RWPE2 (cell line): ENCODE results near the gene HOXB5.

ENCODE experiments used
- ATAC-seq: fragments of 200-7000 bp; cut with Tn5 transposase; 3 replicates; pipeline ENCODE4 v1.9.1; 2021; ENCODE audit warnings: low read depth
- DNase-seq: peaks from one replicate; pipeline ENCODE4 v3.0.0-alpha.2; 2020; ENCODE audit warnings: low spot score
- H3K27ac ChIP-seq: fragments of 450-650 bp; 2 replicates; pipeline ENCODE4 v1.5.1; 2017; ENCODE audit warnings: mild to moderate bottlenecking; ENCODE audit not compliant: poor library complexity, severe bottlenecking
- H3K27me3 ChIP-seq: fragments of 250-450 bp; sonication (Bioruptor Pico); 2 replicates; pipeline ENCODE4 v1.5.1; 2021; ENCODE audit warnings: mild to moderate bottlenecking, moderate library complexity; ENCODE audit not compliant: insufficient read depth, poor library complexity, severe bottlenecking
- H3K36me3 ChIP-seq: fragments of 250-450 bp; sonication (Bioruptor Pico); 2 replicates; pipeline ENCODE4 v1.5.1; 2020; ENCODE audit warnings: low read depth, mild to moderate bottlenecking, moderate library complexity
- H3K4me1 ChIP-seq: fragments of 250-450 bp; sonication (Bioruptor Pico); 2 replicates; pipeline ENCODE4 v1.5.1; 2021; ENCODE audit warnings: mild to moderate bottlenecking, moderate library complexity; ENCODE audit not compliant: insufficient read depth, poor library complexity, severe bottlenecking
- H3K4me3 ChIP-seq: fragments of 250-450 bp; sonication (Bioruptor Pico); 2 replicates; pipeline ENCODE4 v1.5.1; 2021; ENCODE audit warnings: mild to moderate bottlenecking, moderate library complexity; ENCODE audit not compliant: severe bottlenecking
- H3K9me3 ChIP-seq: fragments of 250-450 bp; sonication (Bioruptor Pico); 2 replicates; pipeline ENCODE4 v1.5.1; 2021; ENCODE audit warnings: mild to moderate bottlenecking, moderate library complexity; ENCODE audit not compliant: severe bottlenecking
- TF ChIP-seq, protein P1 (sequence below): fragments of 450-650 bp; IDR thresholded peaks from one replicate; pipeline ENCODE4 v1.5.1; 2017; ENCODE audit warnings: mild to moderate bottlenecking, moderate library complexity; ENCODE audit not compliant: poor library complexity, severe bottlenecking

Gene HOXB5

DNA sequence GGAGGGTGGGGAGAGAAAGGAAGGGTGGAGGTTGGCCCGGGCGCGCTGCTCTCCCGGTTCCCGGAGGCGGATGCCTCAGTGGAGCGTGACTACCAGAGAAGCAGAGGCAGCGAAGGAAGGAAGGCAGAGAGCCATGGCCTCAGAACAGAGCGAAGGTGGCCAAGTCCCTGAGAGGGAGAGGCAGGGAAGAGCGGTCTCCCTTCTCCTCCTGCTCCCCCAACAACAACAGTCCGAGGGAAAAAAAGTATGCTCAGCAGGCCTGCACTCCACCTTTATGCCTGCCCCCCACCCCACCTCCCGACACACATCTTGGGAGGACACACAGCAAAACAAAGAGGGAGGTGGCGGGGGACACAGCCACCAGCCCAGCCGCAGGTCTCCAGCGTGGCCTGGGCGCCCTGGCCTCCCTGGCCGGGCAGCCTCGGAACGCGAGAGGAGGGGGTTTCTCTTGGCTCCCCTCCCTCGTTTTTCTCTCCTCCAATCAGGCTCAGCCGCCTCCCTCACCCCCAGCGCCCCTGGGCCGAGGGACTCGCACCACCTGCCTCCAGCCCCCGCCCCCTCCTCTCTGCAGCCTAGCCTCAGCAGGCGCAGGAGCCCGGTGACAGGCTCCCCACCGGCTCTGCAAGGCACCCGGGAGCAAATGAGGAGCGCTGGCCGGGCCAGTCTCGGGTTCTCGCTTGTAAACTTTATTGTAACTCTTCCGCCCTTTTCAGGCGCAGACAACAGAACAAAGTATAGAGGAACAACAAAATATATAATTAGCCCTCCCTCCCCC lies 18.3 kb upstream of the HOXB5 start:
- H3K9me3 ChIP-seq: no peaks in the 10 kb centered on the region
- peaks cover 33% of the 10 kb centered on the region for H3K27me3 ChIP-seq
- H3K4me1 ChIP-seq: peaks cover 5% of the 10 kb centered on the region
- no peaks in the 10 kb centered on the region for H3K36me3 ChIP-seq
- peak overlapping the region; percentile 66 for H3K27ac ChIP-seq
- ATAC-seq (peak; percentile 10; the same call in 2 of the 3 replicates), DNase-seq (no peak)
- peak overlapping the region; percentile 35 for H3K4me3 ChIP-seq
- TF ChIP-seq, protein P1, sequence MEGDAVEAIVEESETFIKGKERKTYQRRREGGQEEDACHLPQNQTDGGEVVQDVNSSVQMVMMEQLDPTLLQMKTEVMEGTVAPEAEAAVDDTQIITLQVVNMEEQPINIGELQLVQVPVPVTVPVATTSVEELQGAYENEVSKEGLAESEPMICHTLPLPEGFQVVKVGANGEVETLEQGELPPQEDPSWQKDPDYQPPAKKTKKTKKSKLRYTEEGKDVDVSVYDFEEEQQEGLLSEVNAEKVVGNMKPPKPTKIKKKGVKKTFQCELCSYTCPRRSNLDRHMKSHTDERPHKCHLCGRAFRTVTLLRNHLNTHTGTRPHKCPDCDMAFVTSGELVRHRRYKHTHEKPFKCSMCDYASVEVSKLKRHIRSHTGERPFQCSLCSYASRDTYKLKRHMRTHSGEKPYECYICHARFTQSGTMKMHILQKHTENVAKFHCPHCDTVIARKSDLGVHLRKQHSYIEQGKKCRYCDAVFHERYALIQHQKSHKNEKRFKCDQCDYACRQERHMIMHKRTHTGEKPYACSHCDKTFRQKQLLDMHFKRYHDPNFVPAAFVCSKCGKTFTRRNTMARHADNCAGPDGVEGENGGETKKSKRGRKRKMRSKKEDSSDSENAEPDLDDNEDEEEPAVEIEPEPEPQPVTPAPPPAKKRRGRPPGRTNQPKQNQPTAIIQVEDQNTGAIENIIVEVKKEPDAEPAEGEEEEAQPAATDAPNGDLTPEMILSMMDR: no peak

DNA sequence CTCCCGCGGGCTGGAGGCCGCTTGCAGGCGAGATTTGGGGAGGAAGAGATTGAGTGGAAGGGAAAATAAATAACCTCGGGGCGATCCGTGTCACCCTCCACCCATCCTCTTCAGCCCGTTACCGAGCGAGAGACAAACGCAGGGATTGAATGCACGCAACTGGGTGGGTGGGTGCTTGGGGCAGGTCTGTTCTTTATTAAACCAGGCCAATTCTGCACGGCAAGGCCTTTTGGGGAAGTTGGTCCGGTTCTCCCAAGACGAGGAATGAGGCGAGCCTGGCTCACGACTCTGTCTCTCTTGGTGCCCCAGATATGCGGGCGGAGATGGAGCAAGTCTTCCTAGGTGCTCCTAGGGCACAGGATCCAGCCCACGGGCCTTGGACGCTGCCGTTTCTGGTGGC lies 17.6 kb upstream of the HOXB5 start:
- peaks cover 27% of the 10 kb centered on the region for H3K27me3 ChIP-seq
- H3K9me3 ChIP-seq: no peaks in the 10 kb centered on the region
- peak overlapping the region; percentile 66 for H3K27ac ChIP-seq
- H3K36me3 ChIP-seq: no peaks in the 10 kb centered on the region
- ATAC-seq (peak; percentile 11; the same call in 2 of the 3 replicates), DNase-seq (no peak)
- peaks cover 5% of the 10 kb centered on the region for H3K4me1 ChIP-seq
- TF ChIP-seq, protein P1: no peak
- H3K4me3 ChIP-seq: peak overlapping the region; percentile 55

DNA sequence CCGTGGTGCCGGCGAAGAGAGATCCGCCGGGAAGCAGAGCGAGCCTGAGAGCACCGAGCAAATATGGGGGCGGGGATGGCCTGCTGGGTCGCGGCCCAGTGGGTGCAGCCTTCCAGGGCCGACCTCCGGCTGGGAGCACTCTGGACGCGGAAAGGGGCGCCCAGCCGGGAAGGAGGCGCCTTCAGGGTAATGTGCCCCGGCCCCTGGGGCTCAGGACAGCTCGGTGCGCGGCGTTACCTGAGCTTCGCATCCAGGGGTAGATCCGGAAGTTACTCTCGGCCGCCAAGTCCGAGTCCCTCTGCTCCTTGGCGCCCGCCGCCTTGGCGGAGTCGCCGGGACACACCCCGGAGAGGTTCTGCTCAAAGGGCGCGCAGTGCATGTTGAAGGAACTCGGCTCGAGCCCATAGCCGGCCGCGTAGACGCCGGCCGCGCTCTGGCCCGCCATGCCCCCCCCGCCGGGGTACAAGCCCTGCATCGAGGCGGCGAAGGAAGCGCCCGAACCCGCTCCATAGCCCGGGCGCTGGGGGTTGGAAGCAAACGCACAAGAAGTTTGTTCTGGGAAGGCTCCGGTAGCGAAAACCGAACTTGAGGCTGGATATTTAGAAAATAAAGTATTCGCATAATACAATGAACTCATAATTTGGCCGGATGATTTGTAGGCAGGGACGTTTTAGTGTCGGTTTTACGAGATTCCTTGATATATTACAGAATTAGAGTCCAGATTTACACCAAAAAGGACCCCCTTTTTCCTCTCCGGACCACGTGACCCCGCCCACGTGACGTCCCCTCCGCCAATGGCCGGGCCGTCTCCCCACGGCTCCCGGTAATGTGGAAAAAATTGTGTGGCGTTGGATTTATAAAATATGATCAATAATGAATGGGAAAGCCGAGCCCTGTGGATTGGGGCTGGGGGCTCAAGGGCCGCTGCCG lies 17.0 kb upstream of the HOXB5 start, which contains the start of gene HOXB7:
TSS of gene HOXB7 (minus strand) at position 736 of the 930 bp plus-strand sequence. CDS start at position 637, 99 bp downstream.
- TF ChIP-seq, protein P1: no peak
- Histone ChIP-seq H3K36me3 (no peaks in the 10 kb centered on the region), H3K9me3 (no peaks in the 10 kb centered on the region), H3K4me1 (peaks cover 5% of the 10 kb centered on the region), H3K4me3 (peak within 1 kb of the TSS; percentile 55), H3K27me3 (peaks cover 20% of the 10 kb centered on the region), H3K27ac (peak within 1 kb of the TSS; percentile 66)
- DNase-seq (no peak), ATAC-seq (peak; percentile 39)

DNA sequence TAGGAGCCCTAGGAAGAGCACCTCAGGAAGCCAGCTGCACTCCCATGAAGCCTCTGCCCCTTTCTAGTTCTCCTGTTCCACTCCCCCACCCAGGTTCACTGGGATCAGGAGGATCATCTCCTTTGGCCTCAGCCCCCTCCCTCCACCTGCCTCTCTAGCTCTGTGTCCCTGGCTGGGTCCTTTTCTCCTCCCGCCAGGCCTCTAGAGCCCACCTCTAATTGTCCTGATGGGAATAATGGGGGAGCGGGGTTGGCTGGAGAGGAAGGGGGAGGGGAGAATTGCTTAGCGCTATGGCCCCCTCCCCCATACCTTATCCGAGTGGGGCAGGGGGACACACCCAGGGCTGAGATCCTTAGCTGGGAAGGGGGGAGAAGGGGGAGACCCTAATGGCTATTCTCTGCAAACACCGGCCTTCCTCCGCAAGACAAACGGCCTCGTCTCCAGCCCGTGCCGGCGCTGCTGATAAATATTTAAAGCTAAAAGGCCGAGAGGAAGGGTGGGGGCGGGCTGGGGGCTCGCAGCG lies 16.2 kb upstream of the HOXB5 start:
- peak overlapping the region; percentile 66 for H3K27ac ChIP-seq
- ATAC-seq (no peak), DNase-seq (no peak)
- H3K4me3 ChIP-seq: peak overlapping the region; percentile 55
- H3K36me3 ChIP-seq: no peaks in the 10 kb centered on the region
- peaks cover 12% of the 10 kb centered on the region for H3K4me1 ChIP-seq
- H3K27me3 ChIP-seq: peaks cover 13% of the 10 kb centered on the region
- TF ChIP-seq, protein P1: no peak
- no peaks in the 10 kb centered on the region for H3K9me3 ChIP-seq
